HCT116 (cell line): ENCODE results near the gene ZNF202. TPM values are rescaled to one million over a fixed set of nuclear protein-coding genes. Genes with fewer than 3 reads are reported as not detected.

Experiments
- ATAC-seq: fragments of 200-7000 bp; cut with Tn5 transposase; 2 replicates; pipeline ENCODE4 v1.9.1; 2020; ENCODE audit warnings: mild to moderate bottlenecking, moderate library complexity
- Bru-seq: library from RNA; stranded (reverse); fragments of 400-500 nt; gene quantifications from one replicate; lab custom pipeline; 2021; lab: Mats Ljungman, UMichigan
- BruChase-seq, 2 experiments: library from RNA; stranded (reverse); fragments of 400-500 nt; gene quantifications; one replicate each; lab custom pipeline; 2021; lab: Mats Ljungman, UMichigan
- BruUV-seq: library from RNA; stranded (reverse); fragments of 400-500 nt; replicated peaks from 2 replicates; lab custom pipeline; 2021; lab: Mats Ljungman, UMichigan
- CTCF ChIA-PET: fragments of 300-600 bp; sonication (Branson Sonifier 250); formaldehyde crosslinking; loops from one replicate; lab custom pipeline; 2021; ENCODE audit warnings: antibody characterized with exemption; lab: Charles Lee
- POLR2A ChIA-PET: fragments of 300-600, 350-600 bp; sonication (Branson Sonifier 250); formaldehyde crosslinking; loops from one replicate; lab custom pipeline; 2021; ENCODE audit warnings: antibody characterized with exemption; lab: Charles Lee
- RAD21 ChIA-PET, 2 experiments: fragments of 300-600 bp; sonication (Branson Sonifier 250); formaldehyde crosslinking; loops; one replicate each; lab custom pipeline; 2023; ENCODE audit warnings: low total read pairs in 2 of 2; ENCODE audit not compliant: uncharacterized antibody in 2 of 2, unreplicated experiment in 2 of 2, low non-redundant PET in 1 of 2; lab: Charles Lee
- DNase-seq: peaks from one replicate; pipeline ENCODE4 v3.0.0-alpha.2; 2010; ENCODE audit warnings: low read depth, low spot score
- H2AFZ ChIP-seq: fragments of 200-600 bp; shearing (Covaris generic), sonication (generic); 2 replicates; pipeline ENCODE4 v1.6.1; 2017; ENCODE audit warnings: low read depth, mixed run types, mixed read lengths, antibody characterized with exemption, low read length; ENCODE audit not compliant: poor library complexity, severe bottlenecking
- H3K27ac ChIP-seq: 2 replicates; pipeline ENCODE4 v1.5.1; 2012; ENCODE audit warnings: low read depth, low read length
- H3K27me3 ChIP-seq: fragments of 200-600 bp; sonication (generic); 2 replicates; pipeline ENCODE4 v1.6.1; 2016; ENCODE audit warnings: mixed run types, low read length, mixed read lengths; ENCODE audit not compliant: insufficient read depth
- H3K36me3 ChIP-seq, 2 experiments: fragments of 200-500 bp in 1 of 2; fragments of 200-600 bp in 1 of 2; sonication (Bioruptor generic) in 1 of 2; sonication (generic) in 1 of 2; 2 replicates each; pipeline versions ENCODE4 v1.5.1 to v1.6.1; 2014 to 2016; ENCODE audit warnings: low read length in 2 of 2, inconsistent platforms in 1 of 2, mixed read lengths in 1 of 2, mixed run types in 1 of 2; ENCODE audit not compliant: insufficient read depth in 2 of 2, control insufficient read depth in 1 of 2
- H3K4me1 ChIP-seq, 2 experiments: fragments of 200-600 bp in 1 of 2; sonication (generic) in 1 of 2; 2 replicates each; pipeline versions ENCODE4 v1.5.1 to v1.6.1; 2012 to 2017; ENCODE audit warnings: low read length in 2 of 2, inconsistent platforms in 1 of 2, mild to moderate bottlenecking in 1 of 2, mixed read lengths in 1 of 2, mixed run types in 1 of 2, moderate library complexity in 1 of 2; ENCODE audit not compliant: insufficient read depth in 2 of 2, control insufficient read depth in 1 of 2
- H3K4me2 ChIP-seq: fragments of 200-600 bp; sonication (generic); 2 replicates; pipeline ENCODE4 v1.6.1; 2017; ENCODE audit warnings: mixed run types, low read length, mixed read lengths
- H3K4me3 ChIP-seq, 2 experiments: fragments of 200-600 bp in 1 of 2; sonication (generic) in 1 of 2; replicated peaks in 1 of 2; 2 replicates each; pipeline ENCODE4 v1.5.1; 2011 to 2016; ENCODE audit warnings: low read length in 2 of 2, control low read depth in 1 of 2, low read depth in 1 of 2, mild to moderate bottlenecking in 1 of 2, mixed read lengths in 1 of 2, mixed run types in 1 of 2
- H3K79me2 ChIP-seq: fragments of 200-600 bp; sonication (generic); 2 replicates; pipeline ENCODE4 v1.6.1; 2017; ENCODE audit warnings: mild to moderate bottlenecking, mixed run types, low read length, moderate library complexity, mixed read lengths; ENCODE audit not compliant: insufficient read depth
- H3K9ac ChIP-seq: fragments of 200-600 bp; sonication (generic); 2 replicates; pipeline ENCODE4 v1.6.1; 2016; ENCODE audit warnings: low read length, mixed read lengths
- H3K9me2 ChIP-seq: fragments of 200-600 bp; sonication (generic), shearing (Covaris generic); 2 replicates; pipeline ENCODE4 v1.6.1; 2017; ENCODE audit warnings: mixed run types, mild to moderate bottlenecking, moderate library complexity; ENCODE audit not compliant: insufficient read depth
- H3K9me3 ChIP-seq, 2 experiments: fragments of 200-500 bp in 1 of 2; fragments of 200-600 bp in 1 of 2; sonication (Bioruptor generic) in 1 of 2; sonication (generic) in 1 of 2; 2 replicates each; pipeline ENCODE4 v1.6.1; 2014 to 2017; ENCODE audit warnings: low read length in 2 of 2, mixed read lengths in 2 of 2, inconsistent platforms in 1 of 2, low read depth in 1 of 2, mild to moderate bottlenecking in 1 of 2, mixed run types in 1 of 2, moderate library complexity in 1 of 2; ENCODE audit not compliant: control insufficient read depth in 1 of 2, insufficient read depth in 1 of 2
- H4K20me1 ChIP-seq: fragments of 200-600 bp; sonication (generic), shearing (Covaris generic); 2 replicates; pipeline ENCODE4 v1.6.1; 2017; ENCODE audit warnings: mixed run types, mild to moderate bottlenecking, moderate library complexity; ENCODE audit not compliant: insufficient read depth
- CBX3 ChIP-seq: IDR thresholded peaks from 2 replicates; pipeline ENCODE4 v1.6.1; 2012; ENCODE audit warnings: low read depth
- CEBPB ChIP-seq: IDR thresholded peaks from 2 replicates; pipeline ENCODE4 v1.6.1; 2012; ENCODE audit warnings: low read depth
- ELF1 ChIP-seq: IDR thresholded peaks from 2 replicates; pipeline ENCODE4 v1.6.1; 2012; ENCODE audit warnings: low read depth, borderline replicate concordance
- EZH2 ChIP-seq: fragments of 200-600 bp; sonication (generic); IDR thresholded peaks from 2 replicates; pipeline ENCODE4 v1.6.1; 2017; ENCODE audit warnings: antibody characterized with exemption, mixed run types
- FOSL1 ChIP-seq: IDR thresholded peaks from 2 replicates; pipeline ENCODE4 v1.6.1; 2012; ENCODE audit warnings: low read depth
- JUND ChIP-seq: IDR thresholded peaks from 2 replicates; pipeline ENCODE4 v1.6.1; 2012
- POLR2A ChIP-seq: IDR thresholded peaks from 2 replicates; pipeline ENCODE4 v1.7.0; 2011; ENCODE audit warnings: borderline replicate concordance; ENCODE audit not compliant: insufficient read depth, insufficient read length; ENCODE audit errors: extremely low read depth
- POLR2AphosphoS5 ChIP-seq: IDR thresholded peaks from 2 replicates; pipeline ENCODE4 v1.6.1; 2011; ENCODE audit warnings: mild to moderate bottlenecking, low read depth, low read length, moderate library complexity
- RAD21 ChIP-seq: IDR thresholded peaks from 2 replicates; pipeline ENCODE4 v1.6.1; 2012; ENCODE audit warnings: low read depth, mild to moderate bottlenecking
- SIN3A ChIP-seq: IDR thresholded peaks from 2 replicates; pipeline ENCODE4 v1.6.1; 2012; ENCODE audit warnings: low read depth
- SP1 ChIP-seq: IDR thresholded peaks from 2 replicates; pipeline ENCODE4 v1.6.1; 2012; ENCODE audit warnings: low read depth
- SRF ChIP-seq: IDR thresholded peaks from 2 replicates; pipeline ENCODE4 v1.6.1; 2012; ENCODE audit warnings: low read depth
- YY1 ChIP-seq: IDR thresholded peaks from 2 replicates; pipeline ENCODE4 v1.6.1; 2011; ENCODE audit warnings: low read length, low read depth, moderate library complexity, mild to moderate bottlenecking; ENCODE audit not compliant: insufficient replicate concordance; ENCODE audit errors: extremely low read depth
- ZFX ChIP-seq: fragments of 450-650 bp; IDR thresholded peaks from 2 replicates; pipeline ENCODE4 v1.6.1; 2017
- intact Hi-C: fragments of 100-400 bp; cut with micrococcal nuclease; formaldehyde crosslinking; loops from 2 replicates; pipeline ENCODE4 v1.10.0; 2022
- long read RNA-seq: library from polyadenylated mRNA; unstranded; transcript quantifications from one replicate; pipeline ENCODE4 v2.0.0, GENCODE V29; 2021; ENCODE audit not compliant: unreplicated experiment
- polyA plus RNA-seq: library from polyadenylated mRNA; unstranded; fragments of >200 nt; gene quantifications from 2 replicates; pipeline ENCODE4 v1.2.1, GENCODE V29; 2012; ENCODE audit warnings: missing spikeins
- total RNA-seq: library from RNA; stranded (reverse); gene quantifications from one replicate; pipeline ENCODE4 v1.2.1, GENCODE V29; 2021; ENCODE audit not compliant: unreplicated experiment
- TF ChIP-seq, protein P1 (sequence below): IDR thresholded peaks from 2 replicates; pipeline ENCODE4 v1.6.1; 2011; ENCODE audit warnings: mild to moderate bottlenecking, low read length, moderate library complexity; ENCODE audit not compliant: insufficient replicate concordance; ENCODE audit errors: extremely low read depth
- TF ChIP-seq, protein P2 (sequence below): IDR thresholded peaks from 2 replicates; pipeline ENCODE4 v1.6.1; 2012
- TF ChIP-seq, protein P3 (sequence below): IDR thresholded peaks from 2 replicates; pipeline ENCODE4 v1.6.1; 2012; ENCODE audit warnings: low read depth
- TF ChIP-seq, protein P4 (sequence below): IDR thresholded peaks from 2 replicates; pipeline ENCODE4 v1.6.1; 2012

ZNF202 gene
- 16.9 TPM for total RNA-seq
- polyA plus RNA-seq, result 6.6 and 8.7 TPM in 2 replicates
- Bru-seq, nascent RNA, result percentile 91 among the genes with signal in this experiment
- BruChase-seq, experiment 1, labeled RNA remaining after a 6-hour chase, result percentile 74 among the genes with signal in this experiment
- BruChase-seq, experiment 2, labeled RNA remaining after a 2-hour chase, result percentile 87 among the genes with signal in this experiment
- long read RNA-seq, transcript ZNF202-206 (7 exons, 3,384 nt), result major isoform, 6 of 32 reads
- long read RNA-seq, partial matches to known transcripts, result 6 of 32 reads
- long read RNA-seq, other reads (novel, unspliced or antisense), result 20 of 32 reads

DNA sequence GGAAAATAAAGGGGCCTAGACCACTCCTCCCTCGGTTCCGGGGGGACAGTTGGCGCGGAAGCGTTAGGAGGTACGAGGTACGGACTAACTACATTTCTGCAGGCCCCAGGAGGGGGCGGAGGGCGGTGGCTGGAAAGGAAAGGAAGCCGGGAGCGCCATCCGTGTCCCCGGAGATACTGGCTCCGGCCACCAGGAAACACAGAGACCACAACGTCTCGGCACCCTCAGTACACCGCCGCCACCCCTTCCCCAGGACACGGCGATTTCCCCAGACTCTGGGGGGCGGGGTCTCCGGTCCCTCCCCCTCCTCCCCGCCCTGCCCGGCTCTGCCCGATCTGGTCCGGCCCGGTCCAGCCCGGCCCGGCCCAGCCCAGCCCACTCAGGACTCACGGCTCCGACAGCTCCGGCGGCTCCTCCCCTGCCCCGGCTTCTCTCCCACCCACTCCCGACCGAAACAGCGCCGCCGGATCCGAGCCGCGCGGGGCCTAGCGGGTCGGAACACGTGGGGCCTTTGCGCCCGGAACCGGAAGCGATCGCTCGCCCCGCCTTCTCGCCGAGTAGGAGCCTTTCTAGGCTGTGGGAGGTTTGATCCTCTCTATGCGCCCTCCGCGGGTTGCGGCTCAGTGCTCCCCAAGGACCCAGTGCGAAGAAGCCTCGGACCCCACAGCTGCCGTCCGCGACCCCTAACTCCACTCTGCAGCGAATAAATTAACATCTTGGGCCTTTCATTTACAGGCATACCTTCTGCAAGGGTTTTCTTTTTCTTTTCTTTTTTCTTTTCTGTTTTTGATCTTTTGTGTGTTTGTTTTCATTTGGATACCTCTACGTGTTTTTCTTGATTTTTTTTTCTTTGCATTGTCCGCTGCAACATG is at the start of gene ZNF202:
ZNF202 (minus strand) TSS at position 502 of the 872 bp plus-strand sequence. CDS start 10,772 bp downstream, outside the sequence.
- intact Hi-C loops, result no loop called here
- Histone ChIP-seq H2AFZ (peak within 1 kb of the TSS; percentile 100), H3K79me2 (peaks cover 51% of the 10 kb centered on the region), H3K9me3 (no peaks in the 10 kb centered on the region), H3K27ac (peak within 1 kb of the TSS; percentile 60), H3K9me2 (no peaks in the 10 kb centered on the region), H4K20me1 (no peaks in the 10 kb centered on the region), H3K27me3 (peaks cover 7% of the 10 kb centered on the region), H3K9ac (peak within 1 kb of the TSS; percentile 76), H3K36me3 (peaks cover 7 to 18% of the 10 kb centered on the region in 2 experiments), H3K4me2 (peak within 1 kb of the TSS; percentile 84), H3K4me1 (peaks cover 3 to 15% of the 10 kb centered on the region in 2 experiments; a peak in 3 of 4 replicates), H3K4me3 (peak within 1 kb of the TSS; percentile 73 to 96)
- ChIA-PET POLR2A (no interaction called here), RAD21 (no interaction called here), CTCF (no interaction called here)
- BruUV-seq, result no TSS peak
- ATAC-seq (peak; percentile 95), DNase-seq (peak; percentile 69)
- TF ChIP-seq POLR2A (no peak), SP1 (peak; percentile 60), POLR2AphosphoS5 (peak; percentile 81), CEBPB (no peak), FOSL1 (no peak), ZFX (peak; percentile 77), EZH2 (no peak), CBX3 (peak; percentile 70), YY1 (peak; percentile 21), ELF1 (peak; percentile 66), JUND (no peak), SIN3A (peak; percentile 90), SRF (no peak), RAD21 (no peak)
- TF ChIP-seq, protein P1, sequence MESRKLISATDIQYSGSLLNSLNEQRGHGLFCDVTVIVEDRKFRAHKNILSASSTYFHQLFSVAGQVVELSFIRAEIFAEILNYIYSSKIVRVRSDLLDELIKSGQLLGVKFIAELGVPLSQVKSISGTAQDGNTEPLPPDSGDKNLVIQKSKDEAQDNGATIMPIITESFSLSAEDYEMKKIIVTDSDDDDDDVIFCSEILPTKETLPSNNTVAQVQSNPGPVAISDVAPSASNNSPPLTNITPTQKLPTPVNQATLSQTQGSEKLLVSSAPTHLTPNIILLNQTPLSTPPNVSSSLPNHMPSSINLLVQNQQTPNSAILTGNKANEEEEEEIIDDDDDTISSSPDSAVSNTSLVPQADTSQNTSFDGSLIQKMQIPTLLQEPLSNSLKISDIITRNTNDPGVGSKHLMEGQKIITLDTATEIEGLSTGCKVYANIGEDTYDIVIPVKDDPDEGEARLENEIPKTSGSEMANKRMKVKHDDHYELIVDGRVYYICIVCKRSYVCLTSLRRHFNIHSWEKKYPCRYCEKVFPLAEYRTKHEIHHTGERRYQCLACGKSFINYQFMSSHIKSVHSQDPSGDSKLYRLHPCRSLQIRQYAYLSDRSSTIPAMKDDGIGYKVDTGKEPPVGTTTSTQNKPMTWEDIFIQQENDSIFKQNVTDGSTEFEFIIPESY, result no peak
- TF ChIP-seq, protein P2, sequence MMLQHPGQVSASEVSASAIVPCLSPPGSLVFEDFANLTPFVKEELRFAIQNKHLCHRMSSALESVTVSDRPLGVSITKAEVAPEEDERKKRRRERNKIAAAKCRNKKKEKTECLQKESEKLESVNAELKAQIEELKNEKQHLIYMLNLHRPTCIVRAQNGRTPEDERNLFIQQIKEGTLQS, result no peak
- TF ChIP-seq, protein P3, sequence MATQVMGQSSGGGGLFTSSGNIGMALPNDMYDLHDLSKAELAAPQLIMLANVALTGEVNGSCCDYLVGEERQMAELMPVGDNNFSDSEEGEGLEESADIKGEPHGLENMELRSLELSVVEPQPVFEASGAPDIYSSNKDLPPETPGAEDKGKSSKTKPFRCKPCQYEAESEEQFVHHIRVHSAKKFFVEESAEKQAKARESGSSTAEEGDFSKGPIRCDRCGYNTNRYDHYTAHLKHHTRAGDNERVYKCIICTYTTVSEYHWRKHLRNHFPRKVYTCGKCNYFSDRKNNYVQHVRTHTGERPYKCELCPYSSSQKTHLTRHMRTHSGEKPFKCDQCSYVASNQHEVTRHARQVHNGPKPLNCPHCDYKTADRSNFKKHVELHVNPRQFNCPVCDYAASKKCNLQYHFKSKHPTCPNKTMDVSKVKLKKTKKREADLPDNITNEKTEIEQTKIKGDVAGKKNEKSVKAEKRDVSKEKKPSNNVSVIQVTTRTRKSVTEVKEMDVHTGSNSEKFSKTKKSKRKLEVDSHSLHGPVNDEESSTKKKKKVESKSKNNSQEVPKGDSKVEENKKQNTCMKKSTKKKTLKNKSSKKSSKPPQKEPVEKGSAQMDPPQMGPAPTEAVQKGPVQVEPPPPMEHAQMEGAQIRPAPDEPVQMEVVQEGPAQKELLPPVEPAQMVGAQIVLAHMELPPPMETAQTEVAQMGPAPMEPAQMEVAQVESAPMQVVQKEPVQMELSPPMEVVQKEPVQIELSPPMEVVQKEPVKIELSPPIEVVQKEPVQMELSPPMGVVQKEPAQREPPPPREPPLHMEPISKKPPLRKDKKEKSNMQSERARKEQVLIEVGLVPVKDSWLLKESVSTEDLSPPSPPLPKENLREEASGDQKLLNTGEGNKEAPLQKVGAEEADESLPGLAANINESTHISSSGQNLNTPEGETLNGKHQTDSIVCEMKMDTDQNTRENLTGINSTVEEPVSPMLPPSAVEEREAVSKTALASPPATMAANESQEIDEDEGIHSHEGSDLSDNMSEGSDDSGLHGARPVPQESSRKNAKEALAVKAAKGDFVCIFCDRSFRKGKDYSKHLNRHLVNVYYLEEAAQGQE, result no peak
- TF ChIP-seq, protein P4, sequence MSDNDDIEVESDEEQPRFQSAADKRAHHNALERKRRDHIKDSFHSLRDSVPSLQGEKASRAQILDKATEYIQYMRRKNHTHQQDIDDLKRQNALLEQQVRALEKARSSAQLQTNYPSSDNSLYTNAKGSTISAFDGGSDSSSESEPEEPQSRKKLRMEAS, result peak; percentile 99
